ENCODE measurements around the gene SYT5. TPM values are rescaled to one million over a fixed set of nuclear protein-coding genes. Genes with fewer than 3 reads are reported as not detected.

SYT5 gene
- total and polyA plus RNA-seq, 2 experiments from 2014 or later: 0.28 TPM; not detected in 1

GRCh38 chr19:55146705-55147273, 33.3 kb downstream of the SYT5 start:
- Histone ChIP-seq H3K79me2 (ENCODE audit: insufficient read depth) (no peaks in the 10 kb centered on the region), H2AFZ (no peak overlapping the region), H3K36me3 (ENCODE audit: low read depth) (no peaks in the 10 kb centered on the region), H3K27ac (no peak overlapping the region), H3K9me3 (ENCODE audit: low read depth) (no peaks in the 10 kb centered on the region), H3K27me3 (replicated peaks; ENCODE audit: insufficient read depth) (peaks cover 29% of the 10 kb centered on the region), H3K9ac (no peak overlapping the region), H3K4me1 (ENCODE audit: insufficient read depth) (no peaks in the 10 kb centered on the region), H3K4me2 (ENCODE audit: unreplicated experiment) (no peak overlapping the region), H3F3A (ENCODE audit: insufficient read depth) (no peaks in the 10 kb centered on the region), H4K20me1 (ENCODE audit: insufficient read depth) (no peaks in the 10 kb centered on the region), H3K4me3 (no peak overlapping the region), H3K9me2 (ENCODE audit: insufficient read depth) (no peaks in the 10 kb centered on the region)
- 2 to 8% methylated on average over 10 to 27 of the region's 27 CpGs for WGBS, 2 experiments (ENCODE audit: low coverage in 1 of 2, low lambda C conversion rate in 2 of 2, missing lambda C conversion rate in 2 of 2)
- in situ Hi-C loops (cut with MboI): loop anchor here (10.0 to 25.0 kb wide), 2 partner anchors 268 to 491 kb away; partner anchors contain the start of genes CCDC106, ZNF580 and ZNF581
- TF ChIP-seq EZH2 (IDR thresholded peaks at IDR 0.05; ENCODE audit: insufficient read depth, poor library complexity, severe bottlenecking): no peak
- TF ChIP-seq EZH2phosphoT487 (IDR thresholded peaks at IDR 0.05; ENCODE audit: insufficient read depth, low read depth): no peak
- DNase-seq: peak; percentile 16

- no peak overlapping the region for H3K4me3 ChIP-seq
- H3K4me2 ChIP-seq (ENCODE audit: unreplicated experiment): no peak overlapping the region
- in situ Hi-C loops (cut with MboI): loop anchor here (10.0 to 25.0 kb wide), 2 partner anchors 269 to 491 kb away; partner anchors contain the start of genes CCDC106, ZNF580 and ZNF581
- H4K20me1 ChIP-seq (ENCODE audit: insufficient read depth): no peaks in the 10 kb centered on the region
- H3K9me2 ChIP-seq (ENCODE audit: insufficient read depth): no peaks in the 10 kb centered on the region
- no peaks in the 10 kb centered on the region for H3F3A ChIP-seq (ENCODE audit: insufficient read depth)
- H3K9me3 ChIP-seq (ENCODE audit: low read depth): no peaks in the 10 kb centered on the region
- H3K9ac ChIP-seq: no peak overlapping the region
- no peak overlapping the region for H2AFZ ChIP-seq
- DNase-seq: peak; percentile 46
- H3K79me2 ChIP-seq (ENCODE audit: insufficient read depth): no peaks in the 10 kb centered on the region
- H3K27ac ChIP-seq: no peak overlapping the region
- TF ChIP-seq EZH2 (IDR thresholded peaks at IDR 0.05; ENCODE audit: insufficient read depth, poor library complexity, severe bottlenecking) (no peak), EZH2phosphoT487 (IDR thresholded peaks at IDR 0.05; ENCODE audit: insufficient read depth, low read depth) (no peak)
- H3K27me3 ChIP-seq (replicated peaks; ENCODE audit: insufficient read depth): peaks cover 30% of the 10 kb centered on the region
- no peaks in the 10 kb centered on the region for H3K36me3 ChIP-seq (ENCODE audit: low read depth)
- no peaks in the 10 kb centered on the region for H3K4me1 ChIP-seq (ENCODE audit: insufficient read depth)
- WGBS, 2 experiments (ENCODE audit: low coverage in 1 of 2, low lambda C conversion rate in 2 of 2, missing lambda C conversion rate in 2 of 2): 0 to 3% methylated on average over 6 to 39 of the region's 41 CpGs
Measured at GRCh38 chr19:55146078-55146704, 33.9 kb downstream of the SYT5 start.

- Histone ChIP-seq H3K9me2 (ENCODE audit: insufficient read depth) (no peaks in the 10 kb centered on the region), H3K9me3 (ENCODE audit: low read depth) (no peaks in the 10 kb centered on the region), H3K27ac (no peak overlapping the region), H2AFZ (no peak overlapping the region), H3F3A (ENCODE audit: insufficient read depth) (no peaks in the 10 kb centered on the region), H3K4me2 (ENCODE audit: unreplicated experiment) (no peak overlapping the region), H3K4me1 (ENCODE audit: insufficient read depth) (no peaks in the 10 kb centered on the region), H3K27me3 (replicated peaks; ENCODE audit: insufficient read depth) (peaks cover 27% of the 10 kb centered on the region), H4K20me1 (ENCODE audit: insufficient read depth) (no peaks in the 10 kb centered on the region), H3K4me3 (no peak overlapping the region), H3K9ac (no peak overlapping the region), H3K79me2 (ENCODE audit: insufficient read depth) (no peaks in the 10 kb centered on the region), H3K36me3 (ENCODE audit: low read depth) (no peaks in the 10 kb centered on the region)
- TF ChIP-seq EZH2phosphoT487 (IDR thresholded peaks at IDR 0.05; ENCODE audit: insufficient read depth, low read depth) (no peak), EZH2 (IDR thresholded peaks at IDR 0.05; ENCODE audit: insufficient read depth, poor library complexity, severe bottlenecking) (no peak)
- in situ Hi-C loops (cut with MboI): loop anchor here (10.0 to 25.0 kb wide), 2 partner anchors 270 to 492 kb away; partner anchors contain the start of genes CCDC106, ZNF580 and ZNF581
- no peak for DNase-seq
- WGBS, 2 experiments (ENCODE audit: low coverage in 1 of 2, low lambda C conversion rate in 2 of 2, missing lambda C conversion rate in 2 of 2): 27 to 28% methylated on average over 2 to 3 of the region's 3 CpGs
Measured at GRCh38 chr19:55145232-55145631, 34.9 kb downstream of the SYT5 start.

- Histone ChIP-seq H3K4me3 (0 out of 2 replicates have a peak overlapping the region, but pooled peaks have one; percentile 42), H3F3A (ENCODE audit: insufficient read depth) (no peaks in the 10 kb centered on the region), H3K4me1 (ENCODE audit: insufficient read depth) (no peaks in the 10 kb centered on the region), H3K27me3 (replicated peaks; ENCODE audit: insufficient read depth) (peaks cover 9% of the 10 kb centered on the region), H2AFZ (peak overlapping the region; percentile 58; the same call in 1 of the 2 replicates), H3K36me3 (ENCODE audit: low read depth) (no peaks in the 10 kb centered on the region), H4K20me1 (ENCODE audit: insufficient read depth) (no peaks in the 10 kb centered on the region), H3K4me2 (ENCODE audit: unreplicated experiment) (peak overlapping the region; percentile 62), H3K9ac (no peak overlapping the region), H3K9me2 (ENCODE audit: insufficient read depth) (no peaks in the 10 kb centered on the region), H3K27ac (no peak overlapping the region), H3K9me3 (ENCODE audit: low read depth) (no peaks in the 10 kb centered on the region), H3K79me2 (ENCODE audit: insufficient read depth) (no peaks in the 10 kb centered on the region)
- 10 to 11% methylated on average over 21 of the region's 21 CpGs for WGBS, 2 experiments (ENCODE audit: low coverage in 1 of 2, low lambda C conversion rate in 2 of 2, missing lambda C conversion rate in 2 of 2)
- no peak for DNase-seq
- in situ Hi-C loops (cut with MboI): loop anchor here (10.0 to 25.0 kb wide), 2 partner anchors 273 to 496 kb away; partner anchors contain the start of genes CCDC106, ZNF580 and ZNF581
- TF ChIP-seq EZH2 (IDR thresholded peaks at IDR 0.05; ENCODE audit: insufficient read depth, poor library complexity, severe bottlenecking) (no peak), EZH2phosphoT487 (IDR thresholded peaks at IDR 0.05; ENCODE audit: insufficient read depth, low read depth) (no peak)
Measured at GRCh38 chr19:55141696-55142095, 38.4 kb downstream of the SYT5 start.

Measured in GM23248 (cell line).